ENCODE results near the gene CD244. TPM values are rescaled to one million over a fixed set of nuclear protein-coding genes. Genes with fewer than 3 reads are reported as not detected.

Gene CD244
- total RNA-seq, 2 experiments from 2014 or later, result not detected

DNA sequence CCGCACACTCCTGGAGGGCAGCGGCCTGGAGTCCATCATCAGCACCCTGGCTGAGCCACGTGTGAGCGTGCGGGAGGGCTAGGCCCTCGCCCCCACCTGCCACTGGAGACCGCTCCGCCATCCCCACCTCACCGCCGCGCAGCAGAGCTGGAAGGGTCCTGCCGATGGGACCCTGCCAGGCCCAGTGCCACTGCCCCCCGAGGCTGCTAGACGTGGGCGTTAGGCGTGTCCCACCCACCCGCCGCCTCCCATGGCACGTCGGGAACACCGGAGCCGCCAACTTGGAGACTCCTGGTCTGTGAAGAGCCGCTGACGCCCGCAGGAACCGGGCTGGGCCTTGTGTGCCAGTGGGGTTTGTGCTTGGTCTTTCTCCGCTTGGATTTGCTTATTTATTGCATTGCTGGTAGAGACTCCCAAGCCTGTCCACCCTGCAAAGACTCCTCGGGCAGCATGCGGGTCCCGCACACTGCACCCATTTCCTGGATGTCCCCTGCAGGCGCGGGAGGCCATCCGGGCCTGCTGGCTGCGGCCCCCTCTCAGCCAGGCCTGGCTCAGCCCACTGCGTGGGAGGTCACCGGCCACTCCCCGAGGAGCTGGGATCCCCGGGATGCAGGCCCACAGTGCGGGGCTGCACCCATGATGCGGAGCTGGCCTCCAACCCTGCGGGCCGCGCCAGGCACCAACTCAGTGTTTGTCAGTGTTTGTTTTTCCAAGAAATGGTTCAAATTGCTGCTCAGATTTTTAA is 60.7 kb downstream of the CD244 start:
- intact Hi-C loops (cut with micrococcal nuclease; ENCODE audit: unreplicated experiment), result no loop called here
- no peak overlapping the region for H2AFZ ChIP-seq (ENCODE audit: low read length)
- peak overlapping the region; percentile 88; the same call in 1 of the 2 replicates for H3K4me2 ChIP-seq (ENCODE audit: low read length)
- CTCF ChIA-PET (ENCODE audit: unreplicated experiment), result interaction anchor here (0.9 kb wide), 1 partner anchor 12 kb away, joined by 3 read pairs; no protein-coding TSS in a partner anchor
- peaks cover 28% of the 10 kb centered on the region for H3K9me3 ChIP-seq (ENCODE audit: low read length)
- H3K4me3 ChIP-seq (ENCODE audit: low read depth, low read length, poor library complexity, severe bottlenecking), result peak overlapping the region; percentile 76
- peaks cover 46% of the 10 kb centered on the region for H3K4me1 ChIP-seq (ENCODE audit: insufficient read depth, low read length, poor library complexity, severe bottlenecking)
- H3K9me2 ChIP-seq (ENCODE audit: insufficient read depth, low read length), result no peaks in the 10 kb centered on the region
- H3K79me2 ChIP-seq (ENCODE audit: insufficient read depth, low read depth, low read length), result peaks cover 68% of the 10 kb centered on the region
- TF ChIP-seq, protein P1, sequence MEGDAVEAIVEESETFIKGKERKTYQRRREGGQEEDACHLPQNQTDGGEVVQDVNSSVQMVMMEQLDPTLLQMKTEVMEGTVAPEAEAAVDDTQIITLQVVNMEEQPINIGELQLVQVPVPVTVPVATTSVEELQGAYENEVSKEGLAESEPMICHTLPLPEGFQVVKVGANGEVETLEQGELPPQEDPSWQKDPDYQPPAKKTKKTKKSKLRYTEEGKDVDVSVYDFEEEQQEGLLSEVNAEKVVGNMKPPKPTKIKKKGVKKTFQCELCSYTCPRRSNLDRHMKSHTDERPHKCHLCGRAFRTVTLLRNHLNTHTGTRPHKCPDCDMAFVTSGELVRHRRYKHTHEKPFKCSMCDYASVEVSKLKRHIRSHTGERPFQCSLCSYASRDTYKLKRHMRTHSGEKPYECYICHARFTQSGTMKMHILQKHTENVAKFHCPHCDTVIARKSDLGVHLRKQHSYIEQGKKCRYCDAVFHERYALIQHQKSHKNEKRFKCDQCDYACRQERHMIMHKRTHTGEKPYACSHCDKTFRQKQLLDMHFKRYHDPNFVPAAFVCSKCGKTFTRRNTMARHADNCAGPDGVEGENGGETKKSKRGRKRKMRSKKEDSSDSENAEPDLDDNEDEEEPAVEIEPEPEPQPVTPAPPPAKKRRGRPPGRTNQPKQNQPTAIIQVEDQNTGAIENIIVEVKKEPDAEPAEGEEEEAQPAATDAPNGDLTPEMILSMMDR (conservative IDR thresholded peaks at IDR 0.05; ENCODE audit: low read length), result no peak
- no peak for TF ChIP-seq EZH2phosphoT487 (IDR thresholded peaks at IDR 0.05; ENCODE audit: borderline replicate concordance, low read depth, low read length)
- H3K27ac ChIP-seq (ENCODE audit: low read depth, low read length, poor library complexity, severe bottlenecking), result no peak overlapping the region
- H4K20me1 ChIP-seq (ENCODE audit: insufficient read depth, low read length), result no peaks in the 10 kb centered on the region
- peaks cover 56% of the 10 kb centered on the region for H3K36me3 ChIP-seq (ENCODE audit: insufficient read depth, low read length)
- DNase-seq (ENCODE audit: low spot score), result no peak
- POLR2A ChIA-PET, result no interaction called here
- BruUV-seq (replicated peaks), result no TSS peak

DNA sequence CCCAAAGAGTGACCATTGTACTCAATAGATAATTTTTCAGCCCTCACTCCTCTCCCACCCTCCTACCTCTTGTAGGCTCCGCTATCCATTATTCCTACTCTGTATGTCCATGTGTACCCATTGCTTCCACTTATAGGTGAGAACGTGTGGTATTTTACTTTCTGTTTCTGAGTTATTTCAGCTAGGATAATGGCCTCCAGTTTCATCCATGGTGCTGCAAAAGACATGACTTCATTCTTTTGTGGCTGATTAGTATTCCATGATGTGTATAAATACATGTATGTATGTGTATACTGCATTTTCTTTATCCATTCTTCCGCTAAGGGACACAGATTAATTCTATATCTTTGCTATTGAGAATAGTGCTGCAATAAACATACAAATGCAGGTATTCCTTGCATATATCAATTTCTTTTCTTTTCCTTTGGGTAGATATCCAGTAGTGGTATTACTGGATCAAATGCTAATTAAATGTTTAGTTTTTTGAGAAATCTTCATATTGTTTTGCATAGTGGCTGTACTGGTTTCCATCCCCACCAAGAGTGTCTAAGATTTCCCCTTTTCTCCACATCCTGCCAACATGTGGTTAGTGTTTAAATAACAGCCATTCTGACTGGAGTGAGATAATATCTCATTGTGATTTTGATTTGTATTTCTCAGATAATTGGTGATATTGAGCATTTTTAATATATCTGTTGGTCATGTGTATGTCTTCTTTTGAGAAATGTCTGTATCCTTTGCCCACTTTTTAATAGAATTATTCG is 61.9 kb downstream of the CD244 start:
- no peaks in the 10 kb centered on the region for H4K20me1 ChIP-seq (ENCODE audit: insufficient read depth, low read length)
- ChIA-PET POLR2A (no interaction called here), CTCF (ENCODE audit: unreplicated experiment) (no interaction called here)
- peaks cover 45% of the 10 kb centered on the region for H3K36me3 ChIP-seq (ENCODE audit: insufficient read depth, low read length)
- H3K4me1 ChIP-seq (ENCODE audit: insufficient read depth, low read length, poor library complexity, severe bottlenecking), result peaks cover 48% of the 10 kb centered on the region
- no TSS peak for BruUV-seq (replicated peaks)
- peak overlapping the region; percentile 82 for H3K27ac ChIP-seq (ENCODE audit: low read depth, low read length, poor library complexity, severe bottlenecking)
- no peaks in the 10 kb centered on the region for H3K9me2 ChIP-seq (ENCODE audit: insufficient read depth, low read length)
- intact Hi-C loops (cut with micrococcal nuclease; ENCODE audit: unreplicated experiment), result no loop called here
- H3K4me2 ChIP-seq (ENCODE audit: low read length), result peak overlapping the region; percentile 88
- H3K9me3 ChIP-seq (ENCODE audit: low read length), result peaks cover 17% of the 10 kb centered on the region; the same call in 1 of the 2 replicates
- DNase-seq (ENCODE audit: low spot score), result peak; percentile 52
- H3K4me3 ChIP-seq (ENCODE audit: low read depth, low read length, poor library complexity, severe bottlenecking), result peak overlapping the region; percentile 76
- peaks cover 68% of the 10 kb centered on the region for H3K79me2 ChIP-seq (ENCODE audit: insufficient read depth, low read depth, low read length)
- no peak overlapping the region for H2AFZ ChIP-seq (ENCODE audit: low read length)
- TF ChIP-seq, protein P1 (conservative IDR thresholded peaks at IDR 0.05; ENCODE audit: low read length), result 0 out of 2 replicates have a peak, but pooled peaks have one; percentile 14
- TF ChIP-seq EZH2phosphoT487 (IDR thresholded peaks at IDR 0.05; ENCODE audit: borderline replicate concordance, low read depth, low read length), result no peak
